ENCODE data around the gene OCRL. TPM values are rescaled to one million over a fixed set of nuclear protein-coding genes. Genes with fewer than 3 reads are reported as not detected.

Gene OCRL
- polyA plus RNA-seq, 4 donors: 8.4 to 20.3 (median 10.5) TPM

Other genes starting within 250 kb of the OCRL start
- 10 to 100 TPM in 1 of 4 donors, 1 to 10 TPM in 2, under 1 TPM in 1; 0.67 to 35.1 (median 4.9) TPM for gene SMARCA1, start 16.8 kb upstream of the OCRL start, polyA plus RNA-seq
- 1 to 10 TPM in 2 of 4 donors, under 1 TPM in 1, not detected in 1; 0.27 to 1.5 (median 1.2) TPM for gene APLN, start 114.7 kb downstream of the OCRL start, polyA plus RNA-seq
- 100 to 1,000 TPM in 1 of 4 donors, 10 to 100 TPM in 3; 27.0 to 744 (median 53.7) TPM for gene XPNPEP2, start 198.7 kb downstream of the OCRL start, polyA plus RNA-seq
- gene SASH3, start 239.7 kb downstream of the OCRL start, polyA plus RNA-seq: 10 to 100 TPM in 1 of 4 donors, 1 to 10 TPM in 3; 3.8 to 11.1 (median 7.8) TPM

All from small intestine (tissue), 4 donors.